GM19238 (cell line): ENCODE measurements around the gene ST6GAL1.
"Not testable (repeated sequence)": the region's sequence is repeated elsewhere in the genome, so short reads cannot be mapped to it uniquely, and the experiment has no call there.

Experiments
- DNase-seq: peaks from one replicate; pipeline ENCODE4 v3.0.0; 2011; ENCODE audit warnings: low spot score; ENCODE audit not compliant: insufficient read length

ST6GAL1 gene

GRCh38 chr3:186939536-186939935, 9.2 kb downstream of the ST6GAL1 start:
- no peak for DNase-seq

DNA sequence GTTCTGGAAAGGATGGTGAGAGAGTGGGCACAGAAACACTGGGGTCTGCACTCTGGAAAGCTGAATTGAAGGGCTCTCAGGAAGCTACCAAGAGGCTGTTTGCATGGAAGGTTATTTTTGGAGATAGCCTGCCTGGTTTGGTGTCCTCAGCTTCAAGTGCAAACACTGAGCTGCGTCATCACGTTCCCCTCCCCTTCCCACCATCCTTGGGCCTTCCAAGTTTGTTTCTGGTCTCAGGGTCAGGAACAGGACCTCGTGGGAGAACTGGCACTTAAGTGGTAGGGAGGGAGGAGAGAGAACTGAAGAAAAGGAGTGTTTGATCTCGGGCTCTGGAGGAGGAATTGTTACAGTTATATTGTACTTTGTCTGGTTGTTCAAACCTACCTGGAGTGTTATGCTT, 10.6 kb downstream of the ST6GAL1 start:
- no peak for DNase-seq

DNA sequence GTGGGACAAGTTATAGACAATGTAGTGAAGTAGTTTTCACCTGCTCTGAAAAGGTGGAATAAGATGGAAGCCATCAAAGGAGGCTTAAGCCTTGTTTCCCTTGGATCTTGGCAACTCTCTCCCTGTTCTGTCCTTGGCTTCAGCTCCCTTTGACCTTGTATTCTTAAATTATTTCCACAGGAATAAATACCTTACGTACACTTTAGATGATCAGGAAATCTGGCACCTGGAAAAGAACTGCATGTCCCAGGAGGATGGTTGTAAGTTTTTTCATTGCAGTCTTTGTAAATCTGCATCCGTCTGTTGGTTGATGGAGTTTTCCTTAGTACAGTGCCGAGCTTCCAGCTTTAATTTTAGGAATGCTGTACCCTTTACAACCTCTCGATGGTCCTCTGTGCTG, 11.8 kb downstream of the ST6GAL1 start:
- no peak for DNase-seq

- DNase-seq = no peak
These were observed 15.0 kb downstream of the ST6GAL1 start for GRCh38 chr3:186945255-186945823.

DNA sequence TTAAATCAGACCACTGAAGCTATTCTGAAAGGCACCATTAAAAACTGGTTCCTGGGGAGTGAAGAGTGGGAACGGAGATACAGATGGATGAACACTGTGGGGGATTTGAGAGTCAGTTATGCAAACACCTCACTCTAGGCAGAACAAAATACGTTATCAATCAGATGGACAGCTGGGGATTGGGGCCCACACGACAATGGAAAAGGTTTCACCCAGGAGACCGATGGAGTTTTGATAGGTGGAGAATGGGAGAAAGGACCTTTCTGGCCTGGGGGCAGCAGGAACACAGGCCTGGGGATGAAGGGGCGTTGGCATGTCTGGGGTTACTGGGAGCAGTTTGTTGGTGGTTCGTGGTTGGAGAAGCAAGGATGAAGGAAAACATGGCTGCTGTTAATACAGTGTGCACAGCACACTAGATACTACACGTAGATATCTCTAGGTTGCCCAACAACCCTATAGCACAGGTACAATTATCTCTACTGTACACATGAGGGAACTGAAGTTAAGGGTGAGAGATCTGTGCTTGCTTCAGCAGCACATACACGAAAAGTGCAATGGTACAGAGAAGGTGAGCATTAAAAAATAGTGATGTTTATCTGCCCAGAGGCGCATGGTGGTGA, 16.5 kb downstream of the ST6GAL1 start:
- peak; percentile 29 for DNase-seq

- DNase-seq = no peak
These were observed 19.1 kb downstream of the ST6GAL1 start for GRCh38 chr3:186949281-186949982.

DNA sequence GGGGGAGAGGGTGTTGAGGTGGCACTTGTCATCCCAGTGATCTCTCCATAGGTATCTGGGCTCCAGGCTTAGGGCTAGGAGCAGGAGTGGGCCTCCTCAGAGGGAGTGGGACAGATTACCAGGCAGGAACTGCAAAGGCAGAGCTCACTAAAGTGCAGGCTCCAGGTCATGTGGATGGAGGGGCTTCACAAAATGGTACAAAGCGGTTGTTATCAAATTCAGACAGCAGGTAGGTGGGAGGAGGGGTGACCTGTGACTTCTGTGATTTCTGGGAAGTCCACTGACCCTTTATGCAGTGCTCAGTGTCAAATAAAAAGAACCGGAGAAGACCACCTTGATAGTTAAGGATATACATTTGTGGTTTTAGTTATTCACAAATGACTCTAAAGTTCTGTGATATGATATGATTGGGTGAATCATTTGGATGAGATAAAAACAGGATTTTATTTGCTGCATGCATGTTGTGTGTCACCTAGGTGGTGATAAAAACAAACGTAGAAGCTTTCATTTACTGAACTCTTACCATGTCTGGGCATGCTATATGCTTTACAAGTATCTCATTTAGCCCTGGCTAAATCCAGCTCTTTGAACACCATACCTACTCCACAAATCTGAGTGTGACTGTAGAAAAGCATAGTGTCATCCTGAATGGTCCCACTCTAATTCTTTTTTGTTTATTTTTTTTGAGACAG, 20.2 kb downstream of the ST6GAL1 start:
- DNase-seq = no peak

DNA sequence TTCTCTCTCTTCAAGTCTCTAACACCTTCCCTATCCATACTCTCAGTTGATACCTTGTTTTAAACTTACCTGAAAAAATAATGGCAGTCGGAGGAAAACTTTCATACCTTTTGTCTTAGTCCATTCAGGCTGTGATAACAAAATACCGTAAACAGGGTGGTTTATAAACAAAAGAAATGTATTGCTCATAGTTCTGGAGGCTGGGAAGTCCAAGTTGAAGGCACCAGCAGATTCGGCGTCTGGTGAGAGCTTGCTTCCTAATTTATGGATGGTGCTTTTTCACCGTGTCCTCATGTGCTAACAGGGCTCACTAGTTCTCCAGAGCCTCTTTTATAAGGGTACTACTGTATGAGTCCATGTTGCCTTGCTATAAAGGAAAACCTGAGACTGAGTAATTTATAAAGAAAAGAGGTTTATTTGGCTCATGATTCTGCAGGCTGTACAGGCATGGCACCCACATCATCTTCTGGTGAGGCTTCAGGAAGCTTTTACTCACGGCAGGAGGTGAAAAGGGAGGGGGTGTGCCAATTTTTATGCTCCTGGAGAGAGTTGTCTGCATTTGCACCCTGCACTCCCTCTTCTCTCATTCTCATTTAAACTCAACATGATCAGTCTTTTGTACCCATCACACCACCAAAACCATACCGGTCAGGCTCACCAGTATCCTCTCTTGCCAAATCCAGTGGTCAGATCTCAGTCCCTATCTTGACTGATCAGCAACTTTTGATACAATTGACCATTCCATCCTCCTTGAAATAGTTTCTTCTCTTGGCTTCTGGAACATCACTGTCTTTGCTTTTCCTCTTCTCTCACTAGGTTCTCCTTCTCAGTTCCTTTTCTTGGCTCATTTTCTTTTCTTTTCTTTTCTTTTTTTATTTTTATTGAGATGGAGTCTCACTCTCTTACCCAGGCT, 21.6 kb downstream of the ST6GAL1 start:
- DNase-seq = no peak

DNA sequence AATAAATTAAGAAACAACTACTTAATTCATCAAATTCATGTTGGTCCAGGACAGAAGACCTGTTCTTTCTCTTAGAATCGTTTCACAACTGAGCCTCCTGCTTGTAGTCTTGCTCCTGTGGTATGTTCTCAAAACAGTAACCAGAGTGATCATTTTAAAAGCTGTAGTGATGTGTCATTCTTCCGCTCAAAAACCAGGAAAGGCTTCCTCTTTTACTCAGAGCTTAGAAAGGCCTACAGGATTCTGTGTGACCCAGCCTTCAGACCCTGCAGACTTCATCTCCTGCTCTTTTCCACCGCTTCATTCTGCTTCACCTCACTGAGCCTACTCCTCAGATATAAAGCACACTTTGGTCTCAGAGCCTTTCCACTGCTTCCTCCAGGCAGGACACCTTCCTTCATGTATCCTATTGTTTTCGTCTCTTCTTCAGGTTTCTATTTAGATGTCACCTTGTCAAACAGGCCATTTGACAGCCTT, 22.7 kb downstream of the ST6GAL1 start:
- DNase-seq = no peak

DNA sequence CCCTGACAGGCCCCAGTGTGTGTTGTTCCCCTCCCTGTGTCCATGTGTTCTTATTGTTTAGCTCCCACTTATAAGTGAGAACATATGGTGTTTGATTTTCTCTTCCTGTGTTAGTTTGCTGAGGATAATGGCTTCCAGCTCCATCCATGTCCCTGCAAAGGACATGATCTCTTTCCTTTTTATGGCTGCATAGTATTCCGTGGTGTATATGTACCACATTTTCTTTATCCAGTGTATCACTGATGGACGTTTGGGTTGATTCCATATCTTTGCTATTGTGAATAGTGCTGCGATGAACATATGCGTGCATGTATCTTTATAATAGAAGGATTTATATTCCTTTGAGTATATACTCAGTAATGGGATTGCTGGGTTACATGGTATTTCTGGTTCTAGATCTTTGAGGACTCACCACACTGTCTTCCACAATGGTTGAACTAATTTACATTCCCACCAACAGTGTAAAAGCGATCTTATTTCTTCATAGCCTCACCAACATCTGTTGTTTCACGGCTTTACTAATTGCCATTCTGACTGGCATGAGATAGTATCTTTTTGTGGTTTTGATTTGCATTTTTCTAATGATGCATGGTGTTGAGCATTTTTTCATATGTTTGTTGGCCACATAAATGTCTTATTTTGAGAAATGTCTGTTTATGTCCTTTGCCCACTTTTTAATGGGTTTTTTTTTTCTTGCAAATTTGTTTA, 23.8 kb downstream of the ST6GAL1 start:
- DNase-seq = not testable (repeated sequence)

DNA sequence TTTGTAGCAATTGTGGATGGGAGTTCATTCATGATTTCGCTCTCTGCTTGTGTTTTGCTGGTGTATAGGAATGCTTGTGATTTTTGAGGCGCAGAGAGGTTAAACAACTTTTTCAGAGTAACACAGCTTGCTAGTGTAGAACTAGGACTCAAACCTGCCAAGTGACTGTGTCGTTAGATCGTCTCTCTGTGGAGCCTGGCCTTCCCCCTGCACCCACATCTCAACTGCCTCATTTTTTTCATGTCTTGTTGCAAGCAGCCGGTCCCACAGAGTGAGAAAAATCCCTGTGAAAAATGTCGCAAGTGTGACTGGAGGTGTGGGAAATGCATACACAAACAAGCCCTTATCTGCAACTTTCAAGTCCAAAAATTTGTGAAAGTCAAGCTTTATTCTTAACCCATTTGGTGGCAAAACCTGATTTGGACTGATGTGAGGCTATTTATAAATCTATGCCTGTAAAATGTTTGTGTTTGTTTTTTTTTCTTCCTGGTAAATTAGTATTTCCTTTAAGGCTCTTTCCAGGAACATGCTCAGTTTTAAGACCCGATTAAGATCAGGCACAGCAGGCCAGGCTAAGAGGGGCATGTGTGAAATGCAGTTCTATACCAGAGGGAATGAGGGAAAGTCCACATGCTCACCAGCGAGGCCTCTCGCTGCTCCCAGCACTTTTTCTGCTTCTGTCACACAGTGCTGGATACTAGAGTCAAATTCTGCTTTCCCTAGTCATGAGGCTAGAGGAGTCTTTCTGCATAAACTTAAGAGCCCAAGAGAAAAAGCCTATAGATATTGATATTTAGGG, 25.8 kb downstream of the ST6GAL1 start:
- DNase-seq = no peak

DNA sequence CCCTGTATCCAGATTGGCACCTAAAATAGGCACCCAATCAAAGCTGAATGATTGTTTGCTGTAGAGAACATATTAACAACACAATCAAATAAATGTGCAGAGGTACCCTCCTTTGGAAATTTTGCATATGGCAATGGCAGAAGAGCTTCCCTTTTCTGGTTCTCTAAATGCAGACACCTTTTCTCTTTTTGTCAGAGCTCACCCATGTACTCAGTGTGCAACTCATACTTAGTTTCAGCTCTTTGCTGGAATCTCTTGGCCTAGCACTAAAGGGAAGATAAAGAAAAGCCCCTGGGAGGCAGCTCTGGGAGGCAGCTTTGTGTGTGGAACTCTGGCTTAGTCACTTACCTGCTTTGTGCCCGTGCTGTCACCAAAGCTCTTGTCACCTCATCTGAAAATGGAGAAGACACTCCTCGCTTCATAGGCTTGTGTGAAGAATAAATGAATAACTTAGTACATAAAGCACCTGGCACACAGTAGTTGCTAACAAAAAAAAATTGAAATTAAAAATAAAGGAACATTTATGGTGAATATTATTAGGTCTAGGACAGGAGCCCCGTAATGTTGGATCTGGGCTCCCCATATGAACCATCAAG, 28.8 kb downstream of the ST6GAL1 start:
- DNase-seq = no peak

DNA sequence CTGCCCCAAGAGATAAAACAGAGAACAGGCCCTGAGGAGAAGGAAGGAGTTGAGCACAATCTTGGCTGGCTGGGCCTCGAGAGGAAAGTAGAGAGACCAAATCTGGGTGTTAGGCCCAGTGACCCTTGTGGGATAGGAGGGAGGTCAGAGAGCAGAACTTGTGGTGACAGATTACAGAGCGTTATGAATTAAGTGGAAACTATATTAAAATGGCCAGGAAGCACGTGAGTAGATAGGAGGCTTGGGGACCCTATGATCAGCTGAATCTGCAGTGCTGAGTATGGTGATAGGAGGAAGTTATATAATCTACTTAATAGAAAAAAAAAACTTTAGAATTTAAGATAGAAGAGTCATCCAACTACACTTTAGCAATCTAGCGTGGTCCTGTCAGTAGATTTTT, 30.0 kb downstream of the ST6GAL1 start:
- DNase-seq = no peak

DNA sequence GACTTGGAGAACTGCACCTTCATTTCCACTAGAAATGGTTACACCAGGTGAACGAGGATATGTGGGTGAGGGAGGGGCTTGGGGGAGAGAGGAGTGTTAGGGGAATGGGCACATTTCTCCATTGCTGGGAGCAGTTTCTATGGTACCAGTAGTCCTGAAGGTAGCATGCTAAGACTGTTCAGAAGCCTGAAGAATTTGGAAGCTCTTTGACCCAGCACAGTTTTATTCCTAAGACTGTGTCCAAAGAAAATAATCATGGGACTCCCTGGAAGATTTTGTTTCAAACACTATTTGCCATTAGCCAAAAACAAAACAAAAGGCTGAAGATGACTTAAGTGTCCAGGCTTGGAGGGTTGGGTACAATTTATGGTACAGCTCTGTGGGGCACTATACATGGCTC, 32.1 kb downstream of the ST6GAL1 start:
- no peak for DNase-seq

DNA sequence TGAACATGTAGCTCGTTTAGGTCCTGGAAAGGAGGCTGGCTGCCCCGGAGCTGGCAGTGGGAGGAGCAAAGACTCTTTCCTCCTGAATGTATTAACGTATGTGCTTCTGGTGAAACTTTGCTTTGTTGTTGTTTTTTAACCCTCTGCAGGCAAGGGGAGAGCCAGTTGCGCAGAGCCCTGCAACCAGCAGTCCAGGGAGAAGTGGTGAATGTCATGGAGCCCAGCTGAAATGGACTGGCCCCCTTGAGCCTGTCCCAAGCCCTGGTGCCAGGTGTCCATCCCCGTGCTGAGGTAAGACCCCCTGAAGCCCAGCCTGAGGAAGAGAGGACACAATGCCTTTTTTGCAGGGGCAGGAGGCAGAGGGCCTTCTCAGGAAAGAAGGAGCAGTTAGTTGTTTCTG, 33.3 kb downstream of the ST6GAL1 start:
- DNase-seq = no peak

GRCh38 chr3:186964071-186964470, 33.7 kb downstream of the ST6GAL1 start:
- no peak for DNase-seq

DNA sequence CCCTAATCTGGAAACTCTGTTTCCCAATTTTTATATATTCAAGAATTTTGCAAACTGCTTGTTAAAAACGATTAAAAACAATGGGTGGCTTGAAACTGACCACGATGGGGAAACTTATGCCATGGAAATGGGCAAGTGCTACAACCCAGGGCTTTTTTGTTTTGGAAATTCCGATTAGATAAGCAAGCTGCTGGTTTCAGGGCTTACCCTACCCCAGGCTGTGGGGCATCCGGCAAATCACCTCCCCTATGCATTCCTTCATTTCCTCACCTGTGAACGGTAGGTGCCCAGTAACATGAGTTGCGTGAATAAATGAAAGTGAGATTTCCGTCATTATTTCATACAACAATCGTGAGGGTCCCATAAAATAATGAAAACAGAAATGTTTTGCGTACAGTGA, 34.3 kb downstream of the ST6GAL1 start:
- no peak for DNase-seq

DNA sequence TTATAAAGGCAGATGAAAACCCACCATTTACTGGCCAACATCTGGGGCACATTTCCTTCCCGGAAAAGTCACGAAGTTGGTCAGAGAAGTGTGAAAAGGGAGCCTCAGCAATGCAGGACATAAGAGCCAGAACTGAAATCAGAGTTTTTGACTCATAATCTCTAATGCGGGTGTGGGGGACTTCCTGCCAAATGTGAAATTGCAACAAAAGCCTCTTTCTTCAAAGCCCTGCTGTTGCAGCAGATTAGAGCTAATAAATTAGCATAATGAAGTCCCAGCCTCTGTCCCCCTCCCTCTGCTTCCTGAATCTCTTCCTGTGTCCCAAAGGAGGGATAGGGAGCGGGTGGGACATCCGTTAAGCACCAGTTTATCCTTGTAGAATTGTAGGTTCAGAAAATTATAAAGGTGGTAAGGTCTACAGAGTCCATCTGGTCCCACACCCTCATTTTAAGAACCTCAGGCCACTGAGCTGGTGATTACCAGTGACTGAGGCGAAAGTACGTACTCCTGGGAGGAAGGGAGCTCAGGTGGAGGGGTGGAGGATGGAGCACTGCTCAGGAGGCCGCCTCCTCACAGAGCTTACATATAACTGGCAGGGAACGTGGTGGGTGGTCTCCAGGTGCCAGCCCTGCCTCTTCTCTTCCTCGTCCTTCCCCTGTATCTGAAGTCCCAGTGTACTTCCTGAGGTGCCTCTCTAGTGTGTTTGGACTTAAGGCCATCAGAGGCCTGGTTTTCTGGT, 35.0 kb downstream of the ST6GAL1 start:
- no peak for DNase-seq

DNA sequence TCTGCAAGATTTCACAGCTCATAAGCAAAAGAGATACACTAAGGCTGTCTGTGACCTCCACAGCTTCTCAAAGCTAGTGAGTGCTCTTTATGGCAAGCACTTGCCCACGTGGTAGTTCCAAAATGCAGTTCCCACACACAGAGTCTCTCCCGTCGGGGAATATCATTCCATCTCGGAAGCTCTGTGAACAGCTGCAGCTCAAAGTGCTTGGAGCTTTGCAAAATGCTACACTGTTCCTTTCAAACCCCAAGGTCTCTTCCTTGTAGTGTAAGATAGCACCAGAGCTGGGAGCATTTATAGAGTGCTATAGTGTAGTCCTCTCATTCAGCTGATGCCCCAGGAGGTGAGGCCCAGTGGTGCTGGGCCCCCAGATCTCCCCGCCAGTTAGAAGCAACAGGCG, 36.1 kb downstream of the ST6GAL1 start:
- no peak for DNase-seq
